CD4-positive, alpha-beta T cell (primary cell): ENCODE data around the gene PRKCA. TPM values are rescaled to one million over a fixed set of nuclear protein-coding genes. Genes with fewer than 3 reads are reported as not detected.

Experiments
- ATAC-seq: fragments of 200-7000 bp; cut with Tn5 transposase; one replicate; pipeline ENCODE4 v1.10.0; 2022; ENCODE audit warnings: mild to moderate bottlenecking; ENCODE audit not compliant: poor library complexity
- CTCF ChIA-PET: fragments of 350-600 bp; sonication (Branson Sonifier 250); formaldehyde crosslinking; loops from one replicate; lab custom pipeline; 2021; ENCODE audit warnings: antibody characterized with exemption, inconsistent platforms; lab: Charles Lee
- POLR2A ChIA-PET: fragments of 350-600 bp; sonication (Branson Sonifier 250); formaldehyde crosslinking; loops from one replicate; lab custom pipeline; 2021; ENCODE audit warnings: antibody characterized with exemption, inconsistent platforms; lab: Charles Lee
- DNase-seq, 14 experiments: peaks; one replicate each; pipeline ENCODE4 v3.0.0-alpha.2; 2013 to 2020; ENCODE audit warnings: mixed read lengths in 2 of 14
- H3K27ac ChIP-seq, 2 donors: one replicate each; pipeline versions ENCODE4 v1.5.1 to v1.7.0; 2013; ENCODE audit warnings: low read length in 2 of 2, low read depth in 1 of 2, mild to moderate bottlenecking in 1 of 2
- H3K27me3 ChIP-seq, 2 experiments: 1 replicate in 1 of 2; 2 replicates in 1 of 2; pipeline versions ENCODE4 v1.6.1 to v1.7.0; 2013; ENCODE audit warnings: low read length in 2 of 2, control low read depth in 1 of 2, mild to moderate bottlenecking in 1 of 2, moderate library complexity in 1 of 2; ENCODE audit not compliant: insufficient read depth in 2 of 2, control insufficient read depth in 1 of 2
- H3K36me3 ChIP-seq: one replicate; pipeline ENCODE4 v1.6.1; 2013; ENCODE audit warnings: low read length, control low read depth; ENCODE audit not compliant: insufficient read depth
- H3K4me1 ChIP-seq: one replicate; pipeline ENCODE4 v1.6.1; 2013; ENCODE audit warnings: low read length, control low read depth; ENCODE audit not compliant: insufficient read depth
- H3K4me3 ChIP-seq: one replicate; pipeline ENCODE4 v1.5.1; 2013; ENCODE audit warnings: mild to moderate bottlenecking, low read length, moderate library complexity
- H3K9me3 ChIP-seq, 2 experiments: 1 replicate in 1 of 2; 2 replicates in 1 of 2; pipeline versions ENCODE4 v1.6.1 to v1.7.0; 2013; ENCODE audit warnings: low read length in 2 of 2, mild to moderate bottlenecking in 2 of 2, control low read depth in 1 of 2, moderate library complexity in 1 of 2; ENCODE audit not compliant: control insufficient read depth in 1 of 2, insufficient read depth in 1 of 2
- H3K27ac Mint-ChIP-seq: one replicate; pipeline ENCODE4 v1.8.0; 2020; ENCODE audit warnings: mixed read lengths
- H3K27me3 Mint-ChIP-seq: one replicate; pipeline ENCODE4 v1.8.0; 2021; ENCODE audit warnings: mixed read lengths
- H3K36me3 Mint-ChIP-seq: one replicate; pipeline ENCODE4 v1.8.0; 2021; ENCODE audit warnings: low read depth, mixed read lengths
- H3K4me1 Mint-ChIP-seq: one replicate; pipeline ENCODE4 v1.8.0; 2021; ENCODE audit warnings: low read depth, mixed read lengths
- H3K4me3 Mint-ChIP-seq: one replicate; pipeline ENCODE4 v1.8.0; 2020; ENCODE audit warnings: mild to moderate bottlenecking, mixed read lengths
- H3K9me3 Mint-ChIP-seq: one replicate; pipeline ENCODE4 v1.8.0; 2020; ENCODE audit warnings: mixed read lengths
- intact Hi-C, 2 experiments: fragments of 100-400 bp; cut with DNase I in 1 of 2; cut with micrococcal nuclease in 1 of 2; formaldehyde crosslinking; loops; one replicate each; pipeline versions ENCODE4 v1.15.1 to v1.9.0; 2023 to 2025; cut with DNase I, micrococcal nuclease
- total RNA-seq, 174 experiments: library from RNA in 2 of 174; stranded (reverse) in 2 of 174; gene quantifications; one replicate each; pipeline ENCODE4 v1.2.3 and lab custom pipeline; 2021 to 2026
- TF ChIP-seq, protein P1 (sequence below): fragments of 200-600 bp; IDR thresholded peaks from one replicate; pipeline ENCODE4 v1.8.0; 2022; ENCODE audit warnings: antibody characterized with exemption, mild to moderate bottlenecking

PRKCA gene
- total RNA-seq, 2 experiments from 2014 or later = 84.8 to 88.6 TPM

DNA sequence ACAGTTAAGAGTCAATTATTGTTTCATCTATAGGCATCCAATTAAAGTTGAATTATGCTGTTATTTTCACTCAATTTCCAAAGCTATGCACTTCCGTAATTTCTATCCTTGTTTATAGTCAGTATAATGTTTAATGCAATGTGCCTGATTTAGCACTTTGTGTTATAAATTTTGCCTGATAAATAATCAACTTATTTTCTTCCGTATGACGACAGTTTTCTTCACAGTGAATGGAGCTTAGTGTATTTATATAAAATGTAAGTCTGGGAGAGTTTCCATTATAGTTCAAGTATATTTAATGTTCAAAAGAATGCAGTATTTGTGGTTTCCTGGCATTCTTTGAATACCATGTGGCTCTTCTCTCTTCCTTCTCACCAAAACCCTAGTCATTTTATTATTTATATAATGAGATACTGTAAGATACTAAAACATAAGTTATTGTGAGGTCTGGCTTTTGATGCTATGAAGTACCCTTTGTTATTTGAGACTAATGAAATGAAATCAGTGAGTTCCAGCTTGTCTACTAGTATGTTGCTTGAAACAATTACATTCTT is 240.6 kb downstream of the PRKCA start:
- Histone ChIP-seq H3K4me1 (peaks cover 33% of the 10 kb centered on the region), H3K27me3 (no peaks in the 10 kb centered on the region), H3K4me3 (no peak overlapping the region), H3K36me3 (no peaks in the 10 kb centered on the region), H3K9me3 (peaks cover 0 to 10% of the 10 kb centered on the region in 2 experiments), H3K27ac (no peak overlapping the region)
- ATAC-seq (no peak), DNase-seq (no peak)
- CTCF ChIA-PET = no interaction called here
- Mint-ChIP-seq H3K4me1 (peaks cover 82% of the 10 kb centered on the region), H3K27ac (peak overlapping the region; percentile 2), H3K4me3 (no peak overlapping the region), H3K9me3 (no peaks in the 10 kb centered on the region), H3K27me3 (no peaks in the 10 kb centered on the region), H3K36me3 (peaks cover 34% of the 10 kb centered on the region)
- TF ChIP-seq, protein P1, sequence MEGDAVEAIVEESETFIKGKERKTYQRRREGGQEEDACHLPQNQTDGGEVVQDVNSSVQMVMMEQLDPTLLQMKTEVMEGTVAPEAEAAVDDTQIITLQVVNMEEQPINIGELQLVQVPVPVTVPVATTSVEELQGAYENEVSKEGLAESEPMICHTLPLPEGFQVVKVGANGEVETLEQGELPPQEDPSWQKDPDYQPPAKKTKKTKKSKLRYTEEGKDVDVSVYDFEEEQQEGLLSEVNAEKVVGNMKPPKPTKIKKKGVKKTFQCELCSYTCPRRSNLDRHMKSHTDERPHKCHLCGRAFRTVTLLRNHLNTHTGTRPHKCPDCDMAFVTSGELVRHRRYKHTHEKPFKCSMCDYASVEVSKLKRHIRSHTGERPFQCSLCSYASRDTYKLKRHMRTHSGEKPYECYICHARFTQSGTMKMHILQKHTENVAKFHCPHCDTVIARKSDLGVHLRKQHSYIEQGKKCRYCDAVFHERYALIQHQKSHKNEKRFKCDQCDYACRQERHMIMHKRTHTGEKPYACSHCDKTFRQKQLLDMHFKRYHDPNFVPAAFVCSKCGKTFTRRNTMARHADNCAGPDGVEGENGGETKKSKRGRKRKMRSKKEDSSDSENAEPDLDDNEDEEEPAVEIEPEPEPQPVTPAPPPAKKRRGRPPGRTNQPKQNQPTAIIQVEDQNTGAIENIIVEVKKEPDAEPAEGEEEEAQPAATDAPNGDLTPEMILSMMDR = no peak
- intact Hi-C loops = no loop called here
- POLR2A ChIA-PET = no interaction called here

GRCh38 chr17:66543526-66543925 is 241.1 kb downstream of the PRKCA start:
- POLR2A ChIA-PET = no interaction called here
- TF ChIP-seq, protein P1 = no peak
- intact Hi-C loops = no loop called here

DNA sequence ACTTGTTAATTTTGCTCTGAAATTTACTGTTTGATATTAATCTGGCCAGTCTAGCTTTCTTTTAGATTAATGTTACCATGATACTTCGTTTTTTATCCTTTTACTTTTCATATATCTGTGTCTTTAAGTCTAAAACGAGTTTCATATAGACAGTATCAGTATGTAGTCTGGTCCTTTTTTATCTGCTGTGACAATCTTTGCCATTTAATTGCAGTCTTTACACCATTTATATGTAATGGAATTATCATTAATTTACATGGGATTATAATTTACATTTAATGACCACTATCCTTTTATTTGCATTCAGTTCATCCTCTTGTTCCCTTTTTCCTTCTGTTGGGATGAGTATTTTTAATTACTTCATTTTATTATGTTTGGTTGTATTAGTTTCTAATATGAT is 243.5 kb downstream of the PRKCA start:
- Histone ChIP-seq H3K4me3 (no peak overlapping the region), H3K9me3 (peaks cover 0 to 6% of the 10 kb centered on the region in 2 experiments), H3K4me1 (peaks cover 36% of the 10 kb centered on the region), H3K27ac (no peak overlapping the region), H3K27me3 (no peaks in the 10 kb centered on the region), H3K36me3 (no peaks in the 10 kb centered on the region)
- Mint-ChIP-seq H3K4me3 (no peak overlapping the region), H3K4me1 (peaks cover 75% of the 10 kb centered on the region), H3K36me3 (peaks cover 37% of the 10 kb centered on the region), H3K27me3 (no peaks in the 10 kb centered on the region), H3K27ac (no peak overlapping the region), H3K9me3 (no peaks in the 10 kb centered on the region)
- ATAC-seq (no peak), DNase-seq (no peak)
- CTCF ChIA-PET = no interaction called here
- intact Hi-C loops = no loop called here
- POLR2A ChIA-PET = no interaction called here
- TF ChIP-seq, protein P1 = no peak

More at GRCh38 chr17:66543526-66543925, 241.1 kb downstream of the PRKCA start:
- Histone ChIP-seq H3K9me3 (peaks cover 0 to 10% of the 10 kb centered on the region in 2 experiments), H3K27me3 (no peaks in the 10 kb centered on the region), H3K27ac (no peak overlapping the region), H3K36me3 (no peaks in the 10 kb centered on the region), H3K4me1 (peaks cover 37% of the 10 kb centered on the region), H3K4me3 (no peak overlapping the region)
- Mint-ChIP-seq H3K36me3 (peaks cover 37% of the 10 kb centered on the region), H3K9me3 (no peaks in the 10 kb centered on the region), H3K27me3 (no peaks in the 10 kb centered on the region), H3K4me3 (no peak overlapping the region), H3K4me1 (peaks cover 82% of the 10 kb centered on the region), H3K27ac (no peak overlapping the region)
- ATAC-seq (no peak), DNase-seq (no peak)
- CTCF ChIA-PET = no interaction called here
